Liver (tissue), 9 donors: ENCODE measurements around the gene NEBL. TPM values are rescaled to one million over a fixed set of nuclear protein-coding genes. Genes with fewer than 3 reads are reported as not detected.

Experiments used
- DNase-seq: peaks from one replicate; pipeline ENCODE4 v3.0.0-alpha.2; 2017; ENCODE audit warnings: low spot score
- H3K27ac ChIP-seq, 2 donors: one replicate each; pipeline ENCODE4 v1.7.0; 2013; ENCODE audit warnings: inconsistent platforms in 2 of 2, low read length in 2 of 2, control low read depth in 1 of 2, low read depth in 1 of 2, mild to moderate bottlenecking in 1 of 2
- H3K27me3 ChIP-seq, 4 donors: one replicate each; pipeline versions ENCODE4 v1.6.1 to v1.7.0; 2013; ENCODE audit warnings: low read length in 3 of 4, inconsistent platforms in 1 of 4, mild to moderate bottlenecking in 1 of 4, moderate library complexity in 1 of 4; ENCODE audit not compliant: control insufficient read depth in 4 of 4, insufficient read depth in 4 of 4
- H3K36me3 ChIP-seq, 4 donors: one replicate each; pipeline versions ENCODE4 v1.6.1 to v1.7.0; 2013; ENCODE audit warnings: low read length in 3 of 4, mild to moderate bottlenecking in 3 of 4, low read depth in 1 of 4, moderate library complexity in 1 of 4; ENCODE audit not compliant: control insufficient read depth in 4 of 4, insufficient read depth in 3 of 4
- H3K4me1 ChIP-seq, 4 donors: one replicate each; pipeline versions ENCODE4 v1.6.1 to v1.7.0; 2013; ENCODE audit warnings: low read length in 3 of 4, mild to moderate bottlenecking in 3 of 4, moderate library complexity in 1 of 4; ENCODE audit not compliant: control insufficient read depth in 4 of 4, insufficient read depth in 4 of 4
- H3K4me3 ChIP-seq, 3 donors: one replicate each; pipeline versions ENCODE4 v1.6.1 to v1.7.0; 2013; ENCODE audit warnings: low read length in 3 of 3, control low read depth in 1 of 3, low read depth in 1 of 3, mild to moderate bottlenecking in 1 of 3
- H3K9ac ChIP-seq, 2 donors: one replicate each; pipeline ENCODE4 v1.7.0; 2013; ENCODE audit warnings: low read length in 2 of 2, mild to moderate bottlenecking in 2 of 2, moderate library complexity in 2 of 2, control low read depth in 1 of 2, low read depth in 1 of 2
- H3K9me3 ChIP-seq, 4 donors: one replicate each; pipeline versions ENCODE4 v1.6.1 to v1.7.0; 2013; ENCODE audit warnings: low read length in 3 of 4; ENCODE audit not compliant: control insufficient read depth in 4 of 4
- ATF3 ChIP-seq: IDR thresholded peaks from 2 replicates; pipeline ENCODE4 v1.6.1; 2016; ENCODE audit warnings: antibody characterized with exemption
- EGR1 ChIP-seq, 2 donors: IDR thresholded peaks; 2 replicates each; pipeline ENCODE4 v1.6.1; 2016 to 2018; ENCODE audit warnings: antibody characterized with exemption in 2 of 2, low read depth in 2 of 2
- FOXA1 ChIP-seq: IDR thresholded peaks from 2 replicates; pipeline ENCODE4 v1.6.1; 2016; ENCODE audit warnings: antibody characterized with exemption
- FOXA2 ChIP-seq: IDR thresholded peaks from 2 replicates; pipeline ENCODE4 v1.6.1; 2016; ENCODE audit warnings: antibody characterized with exemption
- GABPA ChIP-seq, 2 donors: IDR thresholded peaks in 1 of 2; conservative IDR thresholded peaks in 1 of 2; 2 replicates each; pipeline ENCODE4 v1.6.1; 2016; ENCODE audit warnings: antibody characterized with exemption in 2 of 2, mild to moderate bottlenecking in 1 of 2, moderate library complexity in 1 of 2
- HNF4G ChIP-seq: IDR thresholded peaks from 2 replicates; pipeline ENCODE4 v1.6.1; 2016; ENCODE audit warnings: antibody characterized with exemption
- RAD21 ChIP-seq, 2 donors: IDR thresholded peaks; 2 replicates each; pipeline ENCODE4 v1.6.1; 2016; ENCODE audit warnings: antibody characterized with exemption in 2 of 2, mild to moderate bottlenecking in 2 of 2
- RXRA ChIP-seq, 2 donors: IDR thresholded peaks; 2 replicates each; pipeline ENCODE4 v1.6.1; 2017 to 2018; ENCODE audit warnings: antibody characterized with exemption in 2 of 2, mild to moderate bottlenecking in 1 of 2
- TAF1 ChIP-seq: conservative IDR thresholded peaks from 2 replicates; pipeline ENCODE4 v1.6.1; 2016; ENCODE audit warnings: antibody characterized with exemption, mild to moderate bottlenecking
- YY1 ChIP-seq: IDR thresholded peaks from 2 replicates; pipeline ENCODE4 v1.6.1; 2016; ENCODE audit warnings: antibody characterized with exemption, mild to moderate bottlenecking
- ZBTB33 ChIP-seq: IDR thresholded peaks from 2 replicates; pipeline ENCODE4 v1.6.1; 2016; ENCODE audit warnings: antibody characterized with exemption
- WGBS: extraction: QIAGEN DNeasy Blood & Tissue Kit; methylation state at CpG from one replicate; pipeline ENCODE4 v1.1.7; 2013; 5-methylcytosine and 5-hydroxymethylcytosine counted together
- polyA plus RNA-seq, 2 donors: library from polyadenylated mRNA; stranded (reverse) in 1 of 2; unstranded in 1 of 2; fragments of 200-250 nt in 1 of 2; fragments of >200 nt in 1 of 2; fragmentation: Nextera tagmentation in 1 of 2; extraction: Ambion mirVana in 1 of 2; gene quantifications; one replicate each; pipeline versions ENCODE4 v1.2.1 to v1.2.3, GENCODE V29; 2013 to 2015
- total RNA-seq, 2 donors: library from RNA; depleted of rRNA; stranded (reverse); fragments of >200 nt; gene quantifications; one replicate each; pipeline ENCODE4 v1.2.3, GENCODE V29; 2014
- TF ChIP-seq, protein P1 (sequence below): fragments of 150-350 bp; IDR thresholded peaks from 2 replicates; pipeline ENCODE4 v1.5.1; 2017; ENCODE audit warnings: improper control_type of control experiment, low read depth, low read length; ENCODE audit not compliant: missing input control
- TF ChIP-seq, protein P2 (sequence below): IDR thresholded peaks from 2 replicates; pipeline ENCODE4 v1.6.1; 2016; ENCODE audit warnings: antibody characterized with exemption, mild to moderate bottlenecking
- TF ChIP-seq, protein P3 (sequence below): IDR thresholded peaks from 2 replicates; pipeline ENCODE4 v1.6.1; 2016; ENCODE audit warnings: antibody characterized with exemption
- donor health status: healthy.
- donor health status: healthy.
- donor health status: healthy.
- donor health status: healthy.
- donor health status: healthy.

Gene NEBL
- total and polyA plus RNA-seq, 4 donors, result 0.22 to 1.8 (median 0.81) TPM

GRCh38 chr10:20767028-20767427 lies 130.1 kb downstream of the NEBL start:
- 59% methylated on average over 2 of the region's 2 CpGs for whole genome bisulfite sequencing
- Histone ChIP-seq H3K4me3 (no peak overlapping the region), H3K9me3 (no peaks in the 10 kb centered on the region), H3K27me3 (peaks cover 0 to 2% (median 0%) of the 10 kb centered on the region in 4 donors), H3K27ac (no peak overlapping the region), H3K9ac (no peak overlapping the region), H3K4me1 (no peaks in the 10 kb centered on the region), H3K36me3 (no peaks in the 10 kb centered on the region)
- DNase-seq, result no peak
- TF ChIP-seq EGR1 (IDR thresholded peaks at IDR 0.05; ENCODE audit: low read depth in 2 of 2) (no peak), YY1 (no peak), TAF1 (no peak), FOXA2 (no peak)

- no peak for DNase-seq
- WGBS, result 86% methylated on average over 1 of the region's 1 CpG
- Histone ChIP-seq H3K9ac (no peak overlapping the region), H3K27me3 (peaks cover 0 to under 1% (median 0%) of the 10 kb centered on the region in 4 donors), H3K9me3 (no peaks in the 10 kb centered on the region), H3K4me1 (no peaks in the 10 kb centered on the region), H3K36me3 (no peaks in the 10 kb centered on the region), H3K27ac (no peak overlapping the region), H3K4me3 (no peak overlapping the region)
- TF ChIP-seq HNF4G (no peak), EGR1 (IDR thresholded peaks at IDR 0.05; ENCODE audit: low read depth in 2 of 2) (no peak), RAD21 (IDR thresholded peaks at IDR 0.05) (no peak), RXRA (IDR thresholded peaks at IDR 0.05) (no peak), ATF3 (no peak), GABPA (IDR thresholded peaks at IDR 0.05 in 1 of 2, conservative IDR thresholded peaks at IDR 0.05 in 1 of 2) (no peak), FOXA2 (no peak), ZBTB33 (no peak), TAF1 (no peak), FOXA1 (no peak)
- TF ChIP-seq, protein P1, sequence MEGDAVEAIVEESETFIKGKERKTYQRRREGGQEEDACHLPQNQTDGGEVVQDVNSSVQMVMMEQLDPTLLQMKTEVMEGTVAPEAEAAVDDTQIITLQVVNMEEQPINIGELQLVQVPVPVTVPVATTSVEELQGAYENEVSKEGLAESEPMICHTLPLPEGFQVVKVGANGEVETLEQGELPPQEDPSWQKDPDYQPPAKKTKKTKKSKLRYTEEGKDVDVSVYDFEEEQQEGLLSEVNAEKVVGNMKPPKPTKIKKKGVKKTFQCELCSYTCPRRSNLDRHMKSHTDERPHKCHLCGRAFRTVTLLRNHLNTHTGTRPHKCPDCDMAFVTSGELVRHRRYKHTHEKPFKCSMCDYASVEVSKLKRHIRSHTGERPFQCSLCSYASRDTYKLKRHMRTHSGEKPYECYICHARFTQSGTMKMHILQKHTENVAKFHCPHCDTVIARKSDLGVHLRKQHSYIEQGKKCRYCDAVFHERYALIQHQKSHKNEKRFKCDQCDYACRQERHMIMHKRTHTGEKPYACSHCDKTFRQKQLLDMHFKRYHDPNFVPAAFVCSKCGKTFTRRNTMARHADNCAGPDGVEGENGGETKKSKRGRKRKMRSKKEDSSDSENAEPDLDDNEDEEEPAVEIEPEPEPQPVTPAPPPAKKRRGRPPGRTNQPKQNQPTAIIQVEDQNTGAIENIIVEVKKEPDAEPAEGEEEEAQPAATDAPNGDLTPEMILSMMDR, result no peak
These were observed 132.0 kb downstream of the NEBL start for GRCh38 chr10:20765066-20765465.

- H3K9me3 ChIP-seq, result no peaks in the 10 kb centered on the region
- H3K4me3 ChIP-seq, result no peak overlapping the region
- no peaks in the 10 kb centered on the region for H3K4me1 ChIP-seq
- H3K36me3 ChIP-seq, result no peaks in the 10 kb centered on the region
- no peak overlapping the region for H3K9ac ChIP-seq
- no peak for DNase-seq
- no peak for TF ChIP-seq RXRA (IDR thresholded peaks at IDR 0.05)
- TF ChIP-seq, protein P1, result no peak
- no peak for TF ChIP-seq FOXA1
- TF ChIP-seq, protein P2, sequence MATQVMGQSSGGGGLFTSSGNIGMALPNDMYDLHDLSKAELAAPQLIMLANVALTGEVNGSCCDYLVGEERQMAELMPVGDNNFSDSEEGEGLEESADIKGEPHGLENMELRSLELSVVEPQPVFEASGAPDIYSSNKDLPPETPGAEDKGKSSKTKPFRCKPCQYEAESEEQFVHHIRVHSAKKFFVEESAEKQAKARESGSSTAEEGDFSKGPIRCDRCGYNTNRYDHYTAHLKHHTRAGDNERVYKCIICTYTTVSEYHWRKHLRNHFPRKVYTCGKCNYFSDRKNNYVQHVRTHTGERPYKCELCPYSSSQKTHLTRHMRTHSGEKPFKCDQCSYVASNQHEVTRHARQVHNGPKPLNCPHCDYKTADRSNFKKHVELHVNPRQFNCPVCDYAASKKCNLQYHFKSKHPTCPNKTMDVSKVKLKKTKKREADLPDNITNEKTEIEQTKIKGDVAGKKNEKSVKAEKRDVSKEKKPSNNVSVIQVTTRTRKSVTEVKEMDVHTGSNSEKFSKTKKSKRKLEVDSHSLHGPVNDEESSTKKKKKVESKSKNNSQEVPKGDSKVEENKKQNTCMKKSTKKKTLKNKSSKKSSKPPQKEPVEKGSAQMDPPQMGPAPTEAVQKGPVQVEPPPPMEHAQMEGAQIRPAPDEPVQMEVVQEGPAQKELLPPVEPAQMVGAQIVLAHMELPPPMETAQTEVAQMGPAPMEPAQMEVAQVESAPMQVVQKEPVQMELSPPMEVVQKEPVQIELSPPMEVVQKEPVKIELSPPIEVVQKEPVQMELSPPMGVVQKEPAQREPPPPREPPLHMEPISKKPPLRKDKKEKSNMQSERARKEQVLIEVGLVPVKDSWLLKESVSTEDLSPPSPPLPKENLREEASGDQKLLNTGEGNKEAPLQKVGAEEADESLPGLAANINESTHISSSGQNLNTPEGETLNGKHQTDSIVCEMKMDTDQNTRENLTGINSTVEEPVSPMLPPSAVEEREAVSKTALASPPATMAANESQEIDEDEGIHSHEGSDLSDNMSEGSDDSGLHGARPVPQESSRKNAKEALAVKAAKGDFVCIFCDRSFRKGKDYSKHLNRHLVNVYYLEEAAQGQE, result no peak
- TF ChIP-seq FOXA2, result no peak
- TF ChIP-seq, protein P3, sequence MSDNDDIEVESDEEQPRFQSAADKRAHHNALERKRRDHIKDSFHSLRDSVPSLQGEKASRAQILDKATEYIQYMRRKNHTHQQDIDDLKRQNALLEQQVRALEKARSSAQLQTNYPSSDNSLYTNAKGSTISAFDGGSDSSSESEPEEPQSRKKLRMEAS, result no peak
- no peak overlapping the region for H3K27ac ChIP-seq
- H3K27me3 ChIP-seq, result no peaks in the 10 kb centered on the region
- WGBS, result 65% methylated on average over 2 of the region's 2 CpGs
These were observed 136.7 kb downstream of the NEBL start for GRCh38 chr10:20760460-20760859.
